Activated CD4-positive, CD25-positive, alpha-beta regulatory T cell treated with anti-CD3 and anti-CD28 coated beads, Interleukin-2, amount 50 U/mL, for 24 hours (primary cell): ENCODE results near the gene SNRNP27.
"Not testable (repeated sequence)": the region's sequence is repeated elsewhere in the genome, so short reads cannot be mapped to it uniquely, and the experiment has no call there.

Experiments
- ATAC-seq, 2 donors: fragments of 150-1000 bp; cut with Tn5 transposase; one replicate each; pipeline ENCODE4 v1.10.0; 2021; ENCODE audit warnings: mild to moderate bottlenecking in 1 of 2, moderate library complexity in 1 of 2

SNRNP27 gene

GRCh38 chr2:69947325-69947931, 53.7 kb downstream of the SNRNP27 start:
- no peak for ATAC-seq

- no peak for ATAC-seq
Observed at GRCh38 chr2:69948032-69948962, 54.5 kb downstream of the SNRNP27 start.

- ATAC-seq: no peak
Observed at GRCh38 chr2:69948963-69949645, 55.3 kb downstream of the SNRNP27 start.

- no peak for ATAC-seq
Observed at GRCh38 chr2:69950241-69950640, 56.5 kb downstream of the SNRNP27 start.

DNA sequence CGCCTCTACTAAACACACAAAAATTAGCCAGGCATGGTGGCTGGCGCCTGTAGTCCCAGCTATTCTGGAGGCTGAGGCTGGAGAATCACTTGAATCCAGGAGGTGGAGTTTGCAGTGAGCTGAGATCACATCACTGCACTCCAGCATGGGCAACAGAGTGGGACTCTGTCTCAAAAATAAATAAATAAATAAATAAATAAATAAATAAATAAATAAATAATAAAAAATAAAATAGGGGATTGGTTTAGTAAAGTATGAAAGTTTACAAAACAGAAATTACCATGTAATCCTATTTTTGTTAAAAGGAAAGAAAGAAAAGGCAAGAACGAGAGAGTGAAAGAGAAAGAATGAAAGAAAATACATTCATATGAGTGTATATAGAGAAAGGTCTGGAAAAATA, 56.9 kb downstream of the SNRNP27 start:
- ATAC-seq: not testable (repeated sequence)

DNA sequence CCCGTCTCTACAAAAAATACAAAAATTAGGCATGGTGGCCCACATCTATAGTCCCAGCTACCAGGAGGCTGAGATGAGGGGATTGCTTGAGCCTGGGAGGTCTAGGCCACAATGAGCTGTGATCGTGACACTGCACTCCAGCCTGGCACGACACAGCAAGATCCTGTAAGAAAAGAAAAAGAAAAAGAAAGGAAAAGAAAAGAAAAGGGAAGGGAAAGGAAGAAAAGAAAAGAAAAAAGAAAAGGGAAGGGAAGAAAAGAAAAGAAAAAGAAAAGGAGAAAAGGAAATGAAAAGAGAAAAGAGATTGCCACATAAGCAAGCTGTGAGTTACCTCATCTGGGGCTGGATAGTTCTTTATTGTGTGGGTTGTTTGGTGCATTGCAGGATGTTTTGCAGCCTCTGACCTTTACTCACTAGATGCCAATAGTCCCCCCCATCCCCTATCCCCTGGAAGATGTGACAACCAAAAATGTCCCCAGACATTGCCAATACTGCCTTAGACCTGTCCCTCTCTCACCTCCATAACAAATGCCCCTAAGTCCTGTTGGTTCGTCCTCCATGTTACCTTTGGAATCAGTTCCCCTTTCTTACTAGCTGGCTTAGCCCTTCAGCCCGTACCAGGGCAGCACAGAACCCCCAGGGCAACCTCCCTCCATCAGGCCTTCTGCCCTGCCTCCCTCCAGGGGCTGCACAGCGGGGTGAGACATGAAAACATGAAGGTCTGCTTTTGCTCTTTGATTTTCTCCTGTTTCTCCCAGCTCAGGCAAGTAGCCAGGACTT, 58.8 kb downstream of the SNRNP27 start:
- ATAC-seq: no peak

DNA sequence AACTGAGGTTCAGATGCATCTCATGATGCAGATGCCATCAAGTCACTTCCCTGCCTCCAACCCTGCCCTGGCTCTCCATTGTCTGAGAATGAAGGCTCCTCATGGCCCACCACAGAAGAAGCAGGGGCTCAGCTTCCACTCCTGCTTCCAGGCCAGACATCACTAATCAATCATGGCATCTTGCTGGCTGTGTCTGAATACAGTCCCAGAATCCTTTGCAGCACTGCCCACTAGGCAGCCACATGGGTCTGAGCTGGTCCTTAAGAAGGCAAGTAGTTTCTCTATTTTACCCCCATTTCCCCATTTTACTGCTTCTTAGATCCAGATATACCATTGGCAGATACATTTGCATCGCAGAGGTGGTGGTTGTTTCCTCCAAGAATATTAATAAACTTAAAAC, 60.3 kb downstream of the SNRNP27 start:
- no peak for ATAC-seq
